WTC11 (cell line): ENCODE measurements around the gene RAB1B.
"Not testable (repeated sequence)": the region's sequence is repeated elsewhere in the genome, so short reads cannot be mapped to it uniquely, and the experiment has no call there.

Experiments used
- MAX ChIP-seq: sonication (generic); formaldehyde crosslinking; IDR thresholded peaks from 2 replicates; pipeline ENCODE4 v1.8.0; 2022; ENCODE audit warnings: mild to moderate bottlenecking, missing genetic modification reagents
- NR3C1 ChIP-seq: sonication (generic); formaldehyde crosslinking; conservative IDR thresholded peaks from 2 replicates; pipeline ENCODE4 v1.8.1; 2023; ENCODE audit warnings: low read depth, mild to moderate bottlenecking, missing genetic modification reagents
- ZBTB43 ChIP-seq: sonication (generic); formaldehyde crosslinking; IDR thresholded peaks from 2 replicates; pipeline ENCODE4 v1.8.1; 2023; ENCODE audit warnings: mild to moderate bottlenecking, missing genetic modification reagents

- not testable (repeated sequence) for TF ChIP-seq NR3C1, MAX, ZBTB43 (CRISPR knock-in tag)
Measured at GRCh38 chr11:66276619-66277018, 8.2 kb downstream of the RAB1B start.
